Osteoblast (primary cell): Measurements from ENCODE around the gene HS1BP3. TPM values are rescaled to one million over a fixed set of nuclear protein-coding genes. Genes with fewer than 3 reads are reported as not detected.
A peak's percentile ranks its signal among the peaks of the same experiment; 100 is the strongest.

ENCODE experiments used
- DNase-seq: peaks from one replicate; pipeline ENCODE4 v3.0.0; 2011; ENCODE audit warnings: low spot score, mixed read lengths; ENCODE audit not compliant: insufficient read length; ENCODE audit errors: missing footprints
- H2AFZ ChIP-seq: 2 replicates; pipeline ENCODE4 v1.6.0; 2011; ENCODE audit warnings: mild to moderate bottlenecking, low read length
- H3K27ac ChIP-seq: 2 replicates; pipeline ENCODE4 v1.5.1; 2011; ENCODE audit warnings: mild to moderate bottlenecking, low read depth, low read length, moderate library complexity
- H3K27me3 ChIP-seq: 2 replicates; pipeline ENCODE4 v1.6.0; 2012; ENCODE audit warnings: mild to moderate bottlenecking, control low read depth, inconsistent platforms, low read length, moderate library complexity; ENCODE audit not compliant: insufficient read depth
- H3K36me3 ChIP-seq: 2 replicates; pipeline ENCODE4 v1.5.1; 2011; ENCODE audit warnings: mild to moderate bottlenecking, low read length, control low read depth, moderate library complexity; ENCODE audit not compliant: insufficient read depth
- H3K4me1 ChIP-seq: 2 replicates; pipeline ENCODE4 v1.5.1; 2011; ENCODE audit warnings: mild to moderate bottlenecking, low read length, control low read depth, moderate library complexity; ENCODE audit not compliant: insufficient read depth
- H3K4me2 ChIP-seq: 2 replicates; pipeline ENCODE4 v1.6.0; 2011; ENCODE audit warnings: mild to moderate bottlenecking, low read length; ENCODE audit not compliant: insufficient read depth
- H3K4me3 ChIP-seq: fragments of 200-600 bp; sonication (generic); 3 replicates; pipeline ENCODE4 v1.5.1; 2012; ENCODE audit warnings: mild to moderate bottlenecking, low read length, inconsistent platforms; ENCODE audit not compliant: insufficient read depth
- H3K79me2 ChIP-seq: 2 replicates; pipeline ENCODE4 v1.6.0; 2012; ENCODE audit warnings: mild to moderate bottlenecking, low read length, control low read depth, inconsistent platforms; ENCODE audit not compliant: insufficient read depth
- H3K9me3 ChIP-seq: 2 replicates; pipeline ENCODE4 v1.5.1; 2011; ENCODE audit warnings: low read depth, low read length, control low read depth
- H4K20me1 ChIP-seq: 2 replicates; pipeline ENCODE4 v1.6.0; 2012; ENCODE audit warnings: mild to moderate bottlenecking, low read length, control low read depth; ENCODE audit not compliant: insufficient read depth
- total RNA-seq: library from RNA; depleted of rRNA; stranded (reverse); fragments of >200 nt; gene quantifications from 2 replicates; pipeline ENCODE4 v1.2.3, GENCODE V29; 2012
- TF ChIP-seq, protein P1 (sequence below): IDR thresholded peaks from 2 replicates; pipeline ENCODE4 v1.5.1; 2011; ENCODE audit warnings: mild to moderate bottlenecking, low read depth, low read length, moderate library complexity; ENCODE audit errors: extremely low read depth

The HS1BP3 gene
- total RNA-seq, 1 donor = 47.8 TPM

GRCh38 chr2:20624156-20624883, 26.6 kb downstream of the HS1BP3 start:
- Histone ChIP-seq H3K79me2 (no peaks in the 10 kb centered on the region), H3K36me3 (no peaks in the 10 kb centered on the region), H3K9me3 (no peaks in the 10 kb centered on the region), H3K27me3 (no peaks in the 10 kb centered on the region), H3K4me2 (no peak overlapping the region), H3K27ac (no peak overlapping the region), H3K4me1 (peaks cover 2% of the 10 kb centered on the region), H3K4me3 (no peak overlapping the region), H2AFZ (no peak overlapping the region), H4K20me1 (no peaks in the 10 kb centered on the region)
- peak; percentile 70 for DNase-seq
- TF ChIP-seq, protein P1, sequence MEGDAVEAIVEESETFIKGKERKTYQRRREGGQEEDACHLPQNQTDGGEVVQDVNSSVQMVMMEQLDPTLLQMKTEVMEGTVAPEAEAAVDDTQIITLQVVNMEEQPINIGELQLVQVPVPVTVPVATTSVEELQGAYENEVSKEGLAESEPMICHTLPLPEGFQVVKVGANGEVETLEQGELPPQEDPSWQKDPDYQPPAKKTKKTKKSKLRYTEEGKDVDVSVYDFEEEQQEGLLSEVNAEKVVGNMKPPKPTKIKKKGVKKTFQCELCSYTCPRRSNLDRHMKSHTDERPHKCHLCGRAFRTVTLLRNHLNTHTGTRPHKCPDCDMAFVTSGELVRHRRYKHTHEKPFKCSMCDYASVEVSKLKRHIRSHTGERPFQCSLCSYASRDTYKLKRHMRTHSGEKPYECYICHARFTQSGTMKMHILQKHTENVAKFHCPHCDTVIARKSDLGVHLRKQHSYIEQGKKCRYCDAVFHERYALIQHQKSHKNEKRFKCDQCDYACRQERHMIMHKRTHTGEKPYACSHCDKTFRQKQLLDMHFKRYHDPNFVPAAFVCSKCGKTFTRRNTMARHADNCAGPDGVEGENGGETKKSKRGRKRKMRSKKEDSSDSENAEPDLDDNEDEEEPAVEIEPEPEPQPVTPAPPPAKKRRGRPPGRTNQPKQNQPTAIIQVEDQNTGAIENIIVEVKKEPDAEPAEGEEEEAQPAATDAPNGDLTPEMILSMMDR = no peak

- no peaks in the 10 kb centered on the region for H3K79me2 ChIP-seq
- no peak overlapping the region for H3K27ac ChIP-seq
- no peaks in the 10 kb centered on the region for H3K36me3 ChIP-seq
- H4K20me1 ChIP-seq = no peaks in the 10 kb centered on the region
- no peaks in the 10 kb centered on the region for H3K27me3 ChIP-seq
- H3K4me1 ChIP-seq = peaks cover 6% of the 10 kb centered on the region
- no peaks in the 10 kb centered on the region for H3K9me3 ChIP-seq
- DNase-seq = peak; percentile 53
- H3K4me3 ChIP-seq = no peak overlapping the region
- H2AFZ ChIP-seq = no peak overlapping the region
- TF ChIP-seq, protein P1 = no peak
- H3K4me2 ChIP-seq = no peak overlapping the region
Measured at GRCh38 chr2:20623741-20624155, 27.1 kb downstream of the HS1BP3 start.

DNA sequence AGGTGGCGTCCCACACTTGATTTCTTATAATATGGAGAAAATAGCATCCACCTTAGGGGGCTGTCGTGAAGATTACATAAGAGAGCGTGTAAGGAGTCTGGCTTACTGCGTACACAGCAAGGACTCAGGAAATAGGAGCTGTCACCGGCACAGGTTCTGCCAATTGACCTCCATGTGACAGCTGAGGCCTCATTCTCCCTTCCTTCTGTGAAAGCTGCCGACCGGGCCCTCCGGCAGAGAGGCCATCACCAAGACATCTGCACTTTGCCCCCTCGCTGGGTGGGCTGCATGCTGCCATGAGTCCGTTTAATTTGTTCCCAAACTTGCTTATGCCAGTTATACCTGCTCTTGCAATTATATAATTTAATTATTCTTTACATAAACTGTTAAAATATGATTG, 27.7 kb downstream of the HS1BP3 start:
- no peak overlapping the region for H2AFZ ChIP-seq
- H3K79me2 ChIP-seq = no peaks in the 10 kb centered on the region
- no peak for DNase-seq
- no peaks in the 10 kb centered on the region for H3K36me3 ChIP-seq
- H3K4me2 ChIP-seq = no peak overlapping the region
- no peaks in the 10 kb centered on the region for H4K20me1 ChIP-seq
- H3K4me3 ChIP-seq = no peak overlapping the region
- peaks cover 11% of the 10 kb centered on the region for H3K4me1 ChIP-seq
- H3K27me3 ChIP-seq = no peaks in the 10 kb centered on the region
- TF ChIP-seq, protein P1 = no peak
- H3K9me3 ChIP-seq = no peaks in the 10 kb centered on the region
- H3K27ac ChIP-seq = no peak overlapping the region

GRCh38 chr2:20622731-20623130, 28.2 kb downstream of the HS1BP3 start:
- peaks cover 15% of the 10 kb centered on the region for H3K4me1 ChIP-seq
- peak; percentile 1 for DNase-seq
- H3K9me3 ChIP-seq = no peaks in the 10 kb centered on the region
- H3K36me3 ChIP-seq = no peaks in the 10 kb centered on the region
- H2AFZ ChIP-seq = no peak overlapping the region
- H3K4me2 ChIP-seq = no peak overlapping the region
- H3K4me3 ChIP-seq = no peak overlapping the region
- TF ChIP-seq, protein P1 = no peak
- H3K27me3 ChIP-seq = no peaks in the 10 kb centered on the region
- no peaks in the 10 kb centered on the region for H3K79me2 ChIP-seq
- no peaks in the 10 kb centered on the region for H4K20me1 ChIP-seq
- H3K27ac ChIP-seq = no peak overlapping the region
